Esophagus muscularis mucosa (tissue), 4 donors: ENCODE measurements around the gene KLHDC2. TPM values are rescaled to one million over a fixed set of nuclear protein-coding genes. Genes with fewer than 3 reads are reported as not detected.
"Not testable (repeated sequence)": the region's sequence is repeated elsewhere in the genome, so short reads cannot be mapped to it uniquely, and the experiment has no call there.

Experiments
- DNase-seq: peaks from one replicate; pipeline ENCODE4 v3.0.0-alpha.2; 2017; ENCODE audit errors: extremely low spot score
- H3K27ac ChIP-seq, 4 donors: fragments of 200-600 bp; sonication (generic); replicated peaks in 1 of 4; 1 replicate in 3 of 4; 2 replicates in 1 of 4; pipeline ENCODE4 v1.5.1; 2016 to 2019; ENCODE audit warnings: mild to moderate bottlenecking in 1 of 4
- H3K27me3 ChIP-seq, 4 donors: fragments of 200-600 bp; sonication (generic); one replicate each; pipeline versions ENCODE4 v1.5.1 to v1.6.0; 2016 to 2019
- H3K36me3 ChIP-seq, 4 donors: fragments of 200-600 bp; sonication (generic); one replicate each; pipeline ENCODE4 v1.5.1; 2016 to 2019
- H3K4me1 ChIP-seq, 4 donors: fragments of 200-600 bp; sonication (generic); one replicate each; pipeline ENCODE4 v1.5.1; 2016 to 2019
- H3K4me3 ChIP-seq, 4 donors: fragments of 200-600 bp; sonication (generic); 1 replicate in 2 of 4; 2 replicates in 2 of 4; pipeline ENCODE4 v1.5.1; 2016 to 2019; ENCODE audit warnings: mild to moderate bottlenecking in 4 of 4, moderate library complexity in 1 of 4
- H3K9me3 ChIP-seq, 4 donors: fragments of 200-600 bp; sonication (generic); 1 replicate in 3 of 4; 2 replicates in 1 of 4; pipeline ENCODE4 v1.5.1; 2016 to 2019
- CTCF ChIP-seq, 3 experiments: fragments of 200-600 bp in 2 of 3; fragments of 450-650 bp in 1 of 3; sonication (generic) in 2 of 3; IDR thresholded peaks; one replicate each; pipeline ENCODE4 v1.5.1; 2017 to 2019; ENCODE audit warnings: antibody characterized with exemption in 3 of 3, mild to moderate bottlenecking in 2 of 3, moderate library complexity in 1 of 3
- EP300 ChIP-seq: sonication (generic); formaldehyde crosslinking; IDR thresholded peaks from one replicate; pipeline ENCODE4 v1.6.1; 2017; ENCODE audit warnings: antibody characterized with exemption
- POLR2A ChIP-seq: fragments of 450-650 bp; IDR thresholded peaks from one replicate; pipeline ENCODE4 v1.6.1; 2017; ENCODE audit warnings: antibody characterized with exemption, moderate library complexity, mild to moderate bottlenecking, low read depth
- POLR2AphosphoS5 ChIP-seq, 2 donors: sonication (generic); formaldehyde crosslinking; IDR thresholded peaks; one replicate each; pipeline ENCODE4 v1.6.1; 2017; ENCODE audit warnings: antibody characterized with exemption in 2 of 2
- WGBS: methylation state at CpG from one replicate; pipeline ENCODE4 v1.1.5; 2018; 5-methylcytosine and 5-hydroxymethylcytosine counted together
- intact Hi-C: fragments of 100-400 bp; cut with DNase I; formaldehyde crosslinking; loops from one replicate; pipeline ENCODE4 v1.15.1; 2023
- total RNA-seq, 4 donors: library from RNA; depleted of rRNA; stranded (reverse); fragments of >200 nt; gene quantifications; one replicate each; pipeline versions ENCODE4 v1.1.0 to v1.2.1, GENCODE V29; 2016

Gene KLHDC2
- total RNA-seq, 4 donors from 2014 or later = 72.2 to 102 (median 85.8) TPM

- H3K36me3 ChIP-seq = peaks cover 70 to 99% (median 79%) of the 10 kb centered on the region in 4 donors
- H3K4me3 ChIP-seq = no peak overlapping the region
- TF ChIP-seq POLR2AphosphoS5 (IDR thresholded peaks at IDR 0.05) = no peak
- no peak for TF ChIP-seq EP300
- no peak for TF ChIP-seq POLR2A
- no peak for TF ChIP-seq CTCF (IDR thresholded peaks at IDR 0.05)
- intact Hi-C loops = no loop called here
- WGBS = 87% methylated on average over 2 of the region's 2 CpGs
- no peaks in the 10 kb centered on the region for H3K27me3 ChIP-seq
- DNase-seq = no peak
- no peaks in the 10 kb centered on the region for H3K4me1 ChIP-seq
- no peaks in the 10 kb centered on the region for H3K9me3 ChIP-seq
- no peak overlapping the region for H3K27ac ChIP-seq
These were observed 28.1 kb downstream of the KLHDC2 start for GRCh38 chr14:49796025-49796424.

GRCh38 chr14:49808780-49809179 lies 40.8 kb downstream of the KLHDC2 start:
- Histone ChIP-seq H3K27me3 (no peaks in the 10 kb centered on the region), H3K4me1 (no peaks in the 10 kb centered on the region), H3K9me3 (no peaks in the 10 kb centered on the region), H3K4me3 (no peak overlapping the region), H3K27ac (no peak overlapping the region), H3K36me3 (peaks cover 47 to 98% (median 82%) of the 10 kb centered on the region in 4 donors)
- DNase-seq = no peak
- intact Hi-C loops = no loop called here
- 0% methylated on average over 1 of the region's 1 CpG for WGBS
- no peak for TF ChIP-seq CTCF (IDR thresholded peaks at IDR 0.05)
- TF ChIP-seq POLR2AphosphoS5 (IDR thresholded peaks at IDR 0.05) = no peak
- TF ChIP-seq EP300 = no peak
- TF ChIP-seq POLR2A = no peak

GRCh38 chr14:49816118-49816517 lies 48.2 kb downstream of the KLHDC2 start:
- H3K36me3 ChIP-seq = peaks cover 72 to 97% (median 86%) of the 10 kb centered on the region in 4 donors
- 97% methylated on average over 2 of the region's 2 CpGs for WGBS
- intact Hi-C loops = not testable (repeated sequence)

GRCh38 chr14:49816844-49817243 lies 48.9 kb downstream of the KLHDC2 start:
- Histone ChIP-seq H3K9me3 (peaks cover 0 to 9% (median 4%) of the 10 kb centered on the region in 4 donors), H3K4me1 (no peaks in the 10 kb centered on the region), H3K27ac (no peak overlapping the region), H3K4me3 (no peak overlapping the region), H3K36me3 (peaks cover 66 to 92% (median 81%) of the 10 kb centered on the region in 4 donors), H3K27me3 (no peaks in the 10 kb centered on the region)
- WGBS = 98% methylated on average over 3 of the region's 3 CpGs
- no peak for DNase-seq
- no peak for TF ChIP-seq EP300
- no peak for TF ChIP-seq POLR2A
- no peak for TF ChIP-seq POLR2AphosphoS5 (IDR thresholded peaks at IDR 0.05)
- no peak for TF ChIP-seq CTCF (IDR thresholded peaks at IDR 0.05)
- intact Hi-C loops = no loop called here

More at GRCh38 chr14:49816118-49816517, 48.2 kb downstream of the KLHDC2 start:
- H3K4me1 ChIP-seq, H3K27ac ChIP-seq, DNase-seq, H3K9me3 ChIP-seq, H3K4me3 ChIP-seq, H3K27me3 ChIP-seq: not testable (repeated sequence)

GRCh38 chr14:49820176-49820575 lies 52.2 kb downstream of the KLHDC2 start:
- no peaks in the 10 kb centered on the region for H3K4me1 ChIP-seq
- 98% methylated on average over 12 of the region's 12 CpGs for WGBS
- no peak overlapping the region for H3K27ac ChIP-seq
- intact Hi-C loops = no loop called here
- peaks cover 61 to 92% (median 81%) of the 10 kb centered on the region in 4 donors for H3K36me3 ChIP-seq
- H3K4me3 ChIP-seq = no peak overlapping the region
- no peak for DNase-seq
- peaks cover 0 to 9% (median 4%) of the 10 kb centered on the region in 4 donors for H3K9me3 ChIP-seq
- H3K27me3 ChIP-seq = no peaks in the 10 kb centered on the region
- TF ChIP-seq EP300 = no peak
- TF ChIP-seq CTCF (IDR thresholded peaks at IDR 0.05) = no peak
- no peak for TF ChIP-seq POLR2AphosphoS5 (IDR thresholded peaks at IDR 0.05)
- TF ChIP-seq POLR2A = no peak
